EH (cell line): Measurements from ENCODE around the gene WLS.
A peak's percentile ranks its signal among the peaks of the same experiment; 100 is the strongest.
"Not testable (repeated sequence)": the region's sequence is repeated elsewhere in the genome, so short reads cannot be mapped to it uniquely, and the experiment has no call there.

ENCODE experiments used
- DNase-seq: peaks from one replicate; pipeline ENCODE4 v3.0.0-alpha.2; 2015; ENCODE audit warnings: low read depth

WLS gene

GRCh38 chr1:68165665-68166064, 66.7 kb downstream of the WLS start:
- no peak for DNase-seq

- DNase-seq, result no peak
These were observed 67.4 kb downstream of the WLS start for GRCh38 chr1:68164918-68165317.

- DNase-seq, result no peak
These were observed 69.1 kb downstream of the WLS start for GRCh38 chr1:68163220-68163619.

- no peak for DNase-seq
These were observed 69.6 kb downstream of the WLS start for GRCh38 chr1:68162761-68163160.

- DNase-seq, result not testable (repeated sequence)
These were observed 70.7 kb downstream of the WLS start for GRCh38 chr1:68161672-68162071.

- DNase-seq, result not testable (repeated sequence)
These were observed 71.4 kb downstream of the WLS start for GRCh38 chr1:68160935-68161334.

- DNase-seq, result no peak
These were observed 72.3 kb downstream of the WLS start for GRCh38 chr1:68160021-68160420.

GRCh38 chr1:68158837-68159236, 73.5 kb downstream of the WLS start:
- DNase-seq, result no peak

- DNase-seq, result no peak
These were observed 74.9 kb downstream of the WLS start for GRCh38 chr1:68157416-68157815.

GRCh38 chr1:68151690-68152089, 80.6 kb downstream of the WLS start:
- DNase-seq, result no peak

GRCh38 chr1:68149907-68150306, 82.4 kb downstream of the WLS start:
- no peak for DNase-seq

- DNase-seq, result no peak
These were observed 83.1 kb downstream of the WLS start for GRCh38 chr1:68149110-68149798.

- DNase-seq, result no peak
These were observed 83.7 kb downstream of the WLS start for GRCh38 chr1:68148631-68149030.

GRCh38 chr1:68147534-68148171, 84.7 kb downstream of the WLS start:
- DNase-seq, result no peak

- no peak for DNase-seq
These were observed 86.8 kb downstream of the WLS start for GRCh38 chr1:68145418-68146126.

- no peak for DNase-seq
These were observed 87.5 kb downstream of the WLS start for GRCh38 chr1:68144856-68145255.

- DNase-seq, result no peak
These were observed 88.7 kb downstream of the WLS start for GRCh38 chr1:68143633-68144032.

GRCh38 chr1:68142461-68142860, 89.9 kb downstream of the WLS start:
- no peak for DNase-seq

- DNase-seq, result no peak
These were observed 90.3 kb downstream of the WLS start for GRCh38 chr1:68142036-68142435.

- peak; percentile 40 for DNase-seq
These were observed 91.0 kb downstream of the WLS start for GRCh38 chr1:68141071-68142021.

GRCh38 chr1:68140536-68140935, 91.8 kb downstream of the WLS start:
- DNase-seq, result peak; percentile 9

GRCh38 chr1:68136187-68136586, 96.1 kb downstream of the WLS start:
- peak; percentile 24 for DNase-seq
